ENCODE results near the gene MARK1. TPM values are rescaled to one million over a fixed set of nuclear protein-coding genes. Genes with fewer than 3 reads are reported as not detected.

MARK1 gene
- total RNA-seq (2021) (13.9 to 18.6 TPM (median 14.6 TPM) in 3 replicates), Bru-seq, nascent RNA (percentile 85 among the genes with signal in this experiment)
- long read RNA-seq, experiment 1, full-length matches to known transcripts, result 46 of 98 reads
- long read RNA-seq, experiment 1, partial matches to known transcripts, result 19 of 98 reads
- long read RNA-seq, experiment 1, other reads (novel, unspliced or antisense), result 33 of 98 reads
- long read RNA-seq, experiment 2, full-length matches to known transcripts, result 5 of 18 reads
- long read RNA-seq, experiment 2, partial matches to known transcripts, result 9 of 18 reads
- long read RNA-seq, experiment 2, other reads (novel, unspliced or antisense), result 4 of 18 reads
- long read RNA-seq, experiment 3, partial matches to known transcripts, result 2 of 2 reads
- long read RNA-seq, experiment 3, other reads (novel, unspliced or antisense), result 0 of 2 reads

GRCh38 chr1:220527908-220528678 is at the start of gene MARK1:
Gene MARK1 (plus strand): TSS chr1:220528136. CDS start chr1:220528823, 687 bp downstream.
- CTCF ChIA-PET, result no interaction called here
- TF ChIP-seq ZNF423 (CRISPR knock-in tag; IDR thresholded peaks at IDR 0.05) (peak; percentile 23; the same call in 1 of the 2 replicates), E2F5 (CRISPR knock-in tag; IDR thresholded peaks at IDR 0.05) (peak; percentile 75; the same call in 1 of the 2 replicates), SP1 (CRISPR knock-in tag; conservative IDR thresholded peaks at IDR 0.05) (0 out of 2 replicates have a peak, but pooled peaks have one; percentile 42), ESRRA (CRISPR knock-in tag; IDR thresholded peaks at IDR 0.05; ENCODE audit: borderline replicate concordance) (peak; percentile 19; the same call in 1 of the 2 replicates), ZNF532 (CRISPR knock-in tag; IDR thresholded peaks at IDR 0.05; ENCODE audit: borderline replicate concordance) (no peak), GABPB1 (CRISPR knock-in tag; IDR thresholded peaks at IDR 0.05) (no peak), ZNF263 (CRISPR knock-in tag; IDR thresholded peaks at IDR 0.05; ENCODE audit: low read depth) (peak; percentile 71; the same call in 1 of the 2 replicates), MXD4 (CRISPR knock-in tag; IDR thresholded peaks at IDR 0.05; ENCODE audit: borderline replicate concordance) (no peak), TP53 (CRISPR knock-in tag; IDR thresholded peaks at IDR 0.05) (peak; percentile 65), CREM (CRISPR knock-in tag; IDR thresholded peaks at IDR 0.05) (0 out of 2 replicates have a peak, but pooled peaks have one; percentile 22), ZBTB21 (CRISPR knock-in tag; IDR thresholded peaks at IDR 0.05; ENCODE audit: borderline replicate concordance) (no peak), PREB (CRISPR knock-in tag; IDR thresholded peaks at IDR 0.05; ENCODE audit: borderline replicate concordance) (no peak), ZNF219 (CRISPR knock-in tag; IDR thresholded peaks at IDR 0.05; ENCODE audit: borderline replicate concordance) (no peak)
- peak within 1 kb of the TSS; percentile 93 for H3K4me3 Mint-ChIP-seq
- peaks cover 33% of the 10 kb centered on the region for H3K4me1 Mint-ChIP-seq
- peaks cover 11% of the 10 kb centered on the region for H3K27me3 Mint-ChIP-seq (ENCODE audit: low read depth)
- peak; percentile 67 for ATAC-seq
- H3K9me3 Mint-ChIP-seq, result no peaks in the 10 kb centered on the region
- peak; percentile 69 for DNase-seq (ENCODE audit: low spot score)
- POLR2A ChIA-PET, result interaction anchor here (0.7 kb wide), 1 partner anchor 249 kb away, joined by 5 read pairs; no protein-coding TSS in a partner anchor
- H3K27ac Mint-ChIP-seq, result peak within 1 kb of the TSS; percentile 92
- no peaks in the 10 kb centered on the region for H3K36me3 Mint-ChIP-seq

- CTCF ChIA-PET, result interaction anchor here (0.7 to 1.2 kb wide), 3 partner anchors 188 to 250 kb away, joined by 3 to 4 read pairs (median 3); no protein-coding TSS in a partner anchor
- POLR2A ChIA-PET, result interaction anchor here (1.0 kb wide), 1 partner anchor 9 kb away, joined by 3 read pairs; no protein-coding TSS in a partner anchor
- Mint-ChIP-seq H3K4me1 (peaks cover 10% of the 10 kb centered on the region; the same call in 1 of the 2 replicates), H3K27me3 (ENCODE audit: low read depth) (peaks cover 2% of the 10 kb centered on the region; the same call in 1 of the 2 replicates), H3K27ac (no peak overlapping the region), H3K36me3 (no peaks in the 10 kb centered on the region), H3K4me3 (no peak overlapping the region), H3K9me3 (no peaks in the 10 kb centered on the region)
- TF ChIP-seq ZNF281 (CRISPR knock-in tag; IDR thresholded peaks at IDR 0.05), result no peak
- ATAC-seq, result no peak
- DNase-seq (ENCODE audit: low spot score), result no peak
These were observed 44.2 kb upstream of the MARK1 start for GRCh38 chr1:220483700-220484099.

Measured in WTC11 (cell line).